Peyer's patch (tissue), 4 donors: Measurements from ENCODE around the gene PSMB8.

ENCODE experiments used
- POLR2A ChIP-seq, 2 donors: fragments of 450-650 bp; IDR thresholded peaks; one replicate each; pipeline ENCODE4 v1.5.1; 2017; ENCODE audit warnings: antibody characterized with exemption in 2 of 2, mild to moderate bottlenecking in 2 of 2, moderate library complexity in 2 of 2
- TF ChIP-seq, protein P1 (sequence below), 6 experiments: fragments of 450-650 bp in 4 of 6; fragments of 200-600 bp in 2 of 6; sonication (generic) in 1 of 6; IDR thresholded peaks; one replicate each; pipeline ENCODE4 v1.5.1; 2017 to 2019; ENCODE audit warnings: antibody characterized with exemption in 6 of 6, mild to moderate bottlenecking in 3 of 6, moderate library complexity in 1 of 6

DNA sequence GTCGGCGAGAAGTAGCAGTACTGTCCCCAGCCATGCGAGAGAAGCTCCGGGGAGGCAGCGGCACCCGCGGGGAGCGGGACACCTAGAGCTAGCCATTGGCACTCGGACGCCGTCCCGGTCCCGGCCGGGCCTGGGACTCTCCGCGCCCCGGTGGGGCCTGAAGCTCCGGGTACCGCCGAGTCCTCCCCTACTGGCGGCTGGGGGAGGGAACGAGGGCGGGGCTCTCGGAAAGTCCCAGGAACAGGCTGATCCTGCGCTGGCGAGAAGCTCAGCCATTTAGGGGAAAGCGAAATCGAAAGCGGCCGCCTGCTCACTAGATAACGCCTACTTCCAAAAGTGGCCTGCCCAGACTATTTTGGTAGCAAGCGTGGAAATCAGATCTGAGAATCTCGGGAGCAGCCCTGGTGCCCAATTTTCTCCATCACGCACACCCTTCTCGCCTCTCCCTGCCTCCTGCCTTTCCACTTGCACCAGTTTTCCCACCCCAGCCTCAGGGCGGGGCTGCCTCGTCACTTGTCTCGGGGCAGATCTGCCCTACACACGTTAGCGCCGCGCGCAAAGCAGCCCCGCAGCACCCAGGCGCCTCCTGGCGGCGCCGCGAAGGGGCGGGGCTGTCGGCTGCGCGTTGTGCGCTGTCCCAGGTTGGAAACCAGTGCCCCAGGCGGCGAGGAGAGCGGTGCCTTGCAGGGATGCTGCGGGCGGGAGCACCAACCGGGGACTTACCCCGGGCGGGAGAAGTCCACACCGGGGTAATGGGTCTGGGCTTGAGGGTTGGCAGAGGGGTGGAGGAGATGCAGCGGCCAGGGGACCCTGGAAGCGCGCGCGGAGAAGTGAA is 9.9 kb upstream of the PSMB8 start, which contains the start of the genes PSMB9 and TAP1:
- TF ChIP-seq, protein P1, sequence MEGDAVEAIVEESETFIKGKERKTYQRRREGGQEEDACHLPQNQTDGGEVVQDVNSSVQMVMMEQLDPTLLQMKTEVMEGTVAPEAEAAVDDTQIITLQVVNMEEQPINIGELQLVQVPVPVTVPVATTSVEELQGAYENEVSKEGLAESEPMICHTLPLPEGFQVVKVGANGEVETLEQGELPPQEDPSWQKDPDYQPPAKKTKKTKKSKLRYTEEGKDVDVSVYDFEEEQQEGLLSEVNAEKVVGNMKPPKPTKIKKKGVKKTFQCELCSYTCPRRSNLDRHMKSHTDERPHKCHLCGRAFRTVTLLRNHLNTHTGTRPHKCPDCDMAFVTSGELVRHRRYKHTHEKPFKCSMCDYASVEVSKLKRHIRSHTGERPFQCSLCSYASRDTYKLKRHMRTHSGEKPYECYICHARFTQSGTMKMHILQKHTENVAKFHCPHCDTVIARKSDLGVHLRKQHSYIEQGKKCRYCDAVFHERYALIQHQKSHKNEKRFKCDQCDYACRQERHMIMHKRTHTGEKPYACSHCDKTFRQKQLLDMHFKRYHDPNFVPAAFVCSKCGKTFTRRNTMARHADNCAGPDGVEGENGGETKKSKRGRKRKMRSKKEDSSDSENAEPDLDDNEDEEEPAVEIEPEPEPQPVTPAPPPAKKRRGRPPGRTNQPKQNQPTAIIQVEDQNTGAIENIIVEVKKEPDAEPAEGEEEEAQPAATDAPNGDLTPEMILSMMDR (IDR thresholded peaks at IDR 0.05) = peak; percentile 85 to 98 (median 96)
- peak; percentile 92 to 95 for TF ChIP-seq POLR2A (IDR thresholded peaks at IDR 0.05)
